ENCODE data around the gene CST5.

The CST5 gene, protein sequence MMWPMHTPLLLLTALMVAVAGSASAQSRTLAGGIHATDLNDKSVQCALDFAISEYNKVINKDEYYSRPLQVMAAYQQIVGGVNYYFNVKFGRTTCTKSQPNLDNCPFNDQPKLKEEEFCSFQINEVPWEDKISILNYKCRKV

DNA sequence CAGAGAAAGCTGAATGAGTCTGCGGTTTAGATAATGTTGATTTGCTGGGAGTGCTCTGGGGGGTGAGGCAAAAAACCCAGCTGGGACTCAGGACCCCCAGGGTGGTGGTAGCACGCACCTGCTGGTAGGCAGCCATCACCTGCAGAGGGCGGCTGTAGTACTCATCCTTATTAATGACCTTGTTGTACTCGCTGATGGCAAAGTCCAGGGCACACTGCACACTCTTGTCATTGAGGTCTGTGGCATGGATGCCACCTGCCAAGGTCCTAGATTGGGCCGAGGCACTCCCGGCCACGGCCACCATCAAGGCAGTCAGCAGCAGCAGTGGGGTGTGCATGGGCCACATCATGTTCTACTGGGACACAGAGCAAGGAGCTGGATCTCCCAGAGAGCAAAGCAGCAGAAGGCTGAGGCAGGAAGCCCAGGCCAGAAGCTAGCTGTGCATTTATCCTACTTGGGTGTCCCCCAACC lies at the start of gene CST5:
TSS of gene CST5 (minus strand) at position 421 of the 471 bp plus-strand sequence. CDS start at position 349, 72 bp downstream.
- Mint-ChIP-seq H3K36me3 (ENCODE audit: low read depth) (no peaks in the 10 kb centered on the region), H3K27ac (no peak within 1 kb of the TSS), H3K9me3 (no peaks in the 10 kb centered on the region), H3K4me3 (no peak within 1 kb of the TSS), H3K4me1 (ENCODE audit: low read depth) (no peaks in the 10 kb centered on the region), H3K27me3 (ENCODE audit: low read depth) (no peaks in the 10 kb centered on the region)
- no peak for DNase-seq (ENCODE audit: low spot score)

DNA sequence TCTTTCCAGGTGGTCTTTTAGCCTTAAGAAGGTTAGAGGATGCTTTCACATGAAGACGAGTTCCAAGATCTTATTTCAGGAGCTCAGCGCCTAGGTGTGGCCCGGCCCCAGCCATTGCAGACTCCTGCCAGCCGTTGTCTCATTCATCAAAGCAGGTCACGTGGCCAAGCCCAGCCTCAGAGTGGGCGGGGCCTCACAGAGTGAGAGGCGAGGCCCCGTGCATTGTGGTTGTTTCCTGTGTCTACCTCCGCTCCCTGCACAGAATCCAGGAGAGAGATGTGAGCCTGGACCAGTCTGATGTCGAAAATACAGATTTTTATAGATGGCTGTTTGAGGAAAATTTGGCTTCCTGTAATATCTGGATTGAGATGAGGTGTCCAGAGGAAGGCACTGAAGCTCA lies 49.2 kb upstream of the CST5 start:
- no peak overlapping the region for H3K27ac Mint-ChIP-seq
- no peak overlapping the region for H3K4me3 Mint-ChIP-seq
- peaks cover 2% of the 10 kb centered on the region for H3K27me3 Mint-ChIP-seq (ENCODE audit: low read depth)
- peaks cover 11% of the 10 kb centered on the region for H3K9me3 Mint-ChIP-seq
- DNase-seq (ENCODE audit: low spot score), result no peak
- peaks cover 1% of the 10 kb centered on the region for H3K36me3 Mint-ChIP-seq (ENCODE audit: low read depth)
- peaks cover 14% of the 10 kb centered on the region for H3K4me1 Mint-ChIP-seq (ENCODE audit: low read depth)

DNA sequence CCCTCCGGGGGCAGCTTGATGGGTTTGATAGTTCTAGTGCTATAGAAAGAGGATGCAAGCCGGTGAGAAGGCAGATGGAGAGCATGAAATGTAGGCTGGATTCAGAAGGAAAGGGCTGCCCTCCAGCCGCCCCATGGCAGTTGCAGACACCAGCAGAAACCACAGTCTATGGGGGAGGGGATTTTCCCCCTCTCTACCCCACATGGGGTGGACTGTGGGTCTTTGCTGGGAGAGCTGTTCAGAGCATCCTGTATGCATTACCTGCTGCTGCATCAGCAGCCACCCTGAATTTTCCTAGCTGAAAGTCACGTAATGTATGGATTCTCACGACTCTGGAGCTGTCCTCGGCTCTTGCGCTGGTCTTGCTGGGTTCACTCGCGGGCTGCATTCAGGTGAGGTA lies 48.8 kb upstream of the CST5 start:
- peaks cover 1% of the 10 kb centered on the region for H3K36me3 Mint-ChIP-seq (ENCODE audit: low read depth)
- H3K27ac Mint-ChIP-seq, result no peak overlapping the region
- no peak for DNase-seq (ENCODE audit: low spot score)
- peaks cover 2% of the 10 kb centered on the region for H3K27me3 Mint-ChIP-seq (ENCODE audit: low read depth)
- H3K4me3 Mint-ChIP-seq, result no peak overlapping the region
- peaks cover 14% of the 10 kb centered on the region for H3K4me1 Mint-ChIP-seq (ENCODE audit: low read depth)
- peaks cover 11% of the 10 kb centered on the region for H3K9me3 Mint-ChIP-seq

DNA sequence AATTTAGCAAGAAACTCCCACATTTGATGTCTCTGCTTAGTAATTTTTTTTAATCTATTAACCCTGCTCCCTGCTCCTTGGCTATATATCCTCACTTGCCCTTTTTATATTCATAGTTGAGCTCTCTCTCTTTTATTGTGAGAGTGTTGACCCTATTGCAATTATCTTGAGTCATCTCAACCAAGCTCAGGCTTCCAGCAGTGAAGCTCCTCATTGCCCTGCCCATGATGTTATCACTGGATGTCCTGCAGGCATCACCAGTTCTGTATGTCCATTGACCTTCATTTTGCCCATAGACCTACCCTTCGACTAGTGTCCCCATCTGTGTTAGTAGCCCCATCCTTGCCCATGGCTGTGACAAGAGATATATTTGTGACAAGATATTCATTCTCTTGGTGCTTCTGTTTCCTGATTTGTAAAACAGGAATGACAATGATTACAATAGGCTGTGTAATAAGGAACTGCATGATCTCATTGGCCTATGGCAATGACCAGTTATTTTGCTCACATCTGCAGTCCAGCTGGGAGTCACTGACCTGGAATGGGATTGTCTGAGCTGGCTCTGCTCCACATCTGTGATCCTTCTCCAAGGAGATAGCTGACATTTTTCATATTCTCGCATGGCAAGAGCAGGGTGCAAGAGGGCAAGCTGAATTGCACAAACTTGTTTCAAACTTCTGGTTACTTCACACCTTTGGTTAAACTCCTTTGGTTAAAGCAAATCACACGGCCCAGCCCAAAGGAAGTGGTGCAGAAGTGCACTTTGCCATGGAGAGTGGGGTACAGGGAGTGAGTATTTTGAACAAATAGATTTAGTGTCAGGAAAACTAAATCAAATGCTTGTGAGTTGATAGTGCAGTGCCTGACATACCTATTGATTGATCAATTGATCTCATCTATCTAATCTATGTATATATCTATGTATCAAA lies 47.7 kb upstream of the CST5 start:
- H3K36me3 Mint-ChIP-seq (ENCODE audit: low read depth), result peaks cover 1% of the 10 kb centered on the region
- no peak overlapping the region for H3K4me3 Mint-ChIP-seq
- H3K27ac Mint-ChIP-seq, result no peak overlapping the region
- peaks cover 11% of the 10 kb centered on the region for H3K9me3 Mint-ChIP-seq
- peaks cover 14% of the 10 kb centered on the region for H3K4me1 Mint-ChIP-seq (ENCODE audit: low read depth)
- no peak for DNase-seq (ENCODE audit: low spot score)
- peaks cover 2% of the 10 kb centered on the region for H3K27me3 Mint-ChIP-seq (ENCODE audit: low read depth)

DNA sequence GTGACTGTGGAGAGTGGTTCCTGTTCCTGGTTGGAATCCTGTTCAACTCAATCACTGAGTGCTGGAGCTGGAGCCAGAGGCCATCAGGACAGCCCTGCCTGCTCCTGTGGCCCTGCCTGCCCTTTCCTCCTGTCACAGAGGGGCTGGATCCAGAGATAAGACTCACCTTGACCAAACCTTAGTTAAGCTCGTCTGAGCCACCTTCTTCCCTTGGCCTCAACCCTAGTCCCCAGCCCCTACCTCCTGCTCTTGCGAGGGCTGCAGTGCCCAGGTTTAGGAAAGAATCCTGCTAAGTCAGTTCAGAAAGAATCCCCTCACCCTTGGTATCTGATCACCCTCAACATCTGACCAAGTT lies 47.0 kb upstream of the CST5 start:
- H3K4me3 Mint-ChIP-seq, result no peak overlapping the region
- H3K27me3 Mint-ChIP-seq (ENCODE audit: low read depth), result peaks cover 2% of the 10 kb centered on the region
- no peak overlapping the region for H3K27ac Mint-ChIP-seq
- DNase-seq (ENCODE audit: low spot score), result no peak
- peaks cover 11% of the 10 kb centered on the region for H3K9me3 Mint-ChIP-seq
- peaks cover 1% of the 10 kb centered on the region for H3K36me3 Mint-ChIP-seq (ENCODE audit: low read depth)
- peaks cover 14% of the 10 kb centered on the region for H3K4me1 Mint-ChIP-seq (ENCODE audit: low read depth)

DNA sequence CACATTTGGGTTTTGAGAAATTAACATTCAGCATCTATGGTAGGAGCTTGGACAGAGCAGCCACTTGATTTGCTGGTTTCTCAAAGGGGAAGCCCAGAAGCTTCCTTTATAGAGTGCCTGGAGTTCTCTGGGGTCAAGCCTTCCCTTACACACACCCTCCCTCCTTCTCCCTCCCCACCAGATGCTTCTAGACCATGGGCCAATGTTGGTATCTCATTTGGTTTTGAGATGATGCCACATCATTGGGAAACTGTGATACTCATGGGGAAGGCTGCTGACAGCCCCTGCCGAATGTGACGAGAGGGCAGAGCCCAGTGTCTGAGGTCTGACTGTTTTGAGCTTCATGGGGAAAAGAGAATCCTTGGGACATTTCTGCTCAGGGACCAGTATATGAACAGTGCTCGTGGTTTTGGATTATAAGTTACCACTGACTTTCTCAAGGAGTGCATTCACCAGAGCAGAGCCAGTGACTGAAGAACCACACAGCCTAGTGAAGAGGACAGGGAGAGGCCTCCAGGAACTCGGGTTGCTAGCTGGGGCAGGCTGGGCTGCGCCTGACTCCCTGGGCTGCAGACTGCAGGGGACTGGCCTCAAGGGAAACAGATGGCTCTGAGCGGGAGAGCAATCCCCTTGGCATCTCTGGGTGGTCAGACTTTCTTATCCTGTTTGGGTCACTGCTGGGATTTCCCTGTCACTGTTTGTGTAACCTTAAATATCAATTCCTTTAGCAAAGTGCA lies 46.4 kb upstream of the CST5 start:
- Mint-ChIP-seq H3K36me3 (ENCODE audit: low read depth) (peaks cover 1% of the 10 kb centered on the region), H3K27me3 (ENCODE audit: low read depth) (peaks cover 2% of the 10 kb centered on the region), H3K9me3 (peaks cover 11% of the 10 kb centered on the region), H3K4me1 (ENCODE audit: low read depth) (peaks cover 15% of the 10 kb centered on the region), H3K4me3 (no peak overlapping the region), H3K27ac (no peak overlapping the region)
- DNase-seq (ENCODE audit: low spot score), result no peak

DNA sequence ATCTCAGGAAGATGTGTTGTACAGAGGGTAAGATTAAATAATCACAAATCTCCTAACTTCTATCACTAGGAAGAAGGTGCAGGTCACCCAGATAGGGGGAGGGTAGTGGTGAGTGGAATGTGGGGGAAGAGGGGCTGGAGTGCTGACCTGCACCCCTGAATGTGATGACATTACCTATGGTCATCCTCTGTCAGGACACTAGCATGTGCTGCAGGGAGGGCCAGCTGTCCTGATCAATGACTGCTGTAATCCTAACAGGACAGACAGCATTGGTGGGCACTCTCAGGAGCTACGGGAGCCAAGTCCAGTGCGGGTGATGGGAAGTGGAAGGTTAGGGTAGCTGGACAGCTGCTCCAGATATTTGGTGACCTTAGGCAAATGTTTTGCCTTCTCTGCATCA lies 45.2 kb upstream of the CST5 start:
- DNase-seq (ENCODE audit: low spot score), result no peak
- Mint-ChIP-seq H3K4me3 (no peak overlapping the region), H3K27me3 (ENCODE audit: low read depth) (no peaks in the 10 kb centered on the region), H3K9me3 (peaks cover under 1% of the 10 kb centered on the region), H3K4me1 (ENCODE audit: low read depth) (peaks cover 27% of the 10 kb centered on the region), H3K27ac (no peak overlapping the region), H3K36me3 (ENCODE audit: low read depth) (peaks cover 1% of the 10 kb centered on the region)

DNA sequence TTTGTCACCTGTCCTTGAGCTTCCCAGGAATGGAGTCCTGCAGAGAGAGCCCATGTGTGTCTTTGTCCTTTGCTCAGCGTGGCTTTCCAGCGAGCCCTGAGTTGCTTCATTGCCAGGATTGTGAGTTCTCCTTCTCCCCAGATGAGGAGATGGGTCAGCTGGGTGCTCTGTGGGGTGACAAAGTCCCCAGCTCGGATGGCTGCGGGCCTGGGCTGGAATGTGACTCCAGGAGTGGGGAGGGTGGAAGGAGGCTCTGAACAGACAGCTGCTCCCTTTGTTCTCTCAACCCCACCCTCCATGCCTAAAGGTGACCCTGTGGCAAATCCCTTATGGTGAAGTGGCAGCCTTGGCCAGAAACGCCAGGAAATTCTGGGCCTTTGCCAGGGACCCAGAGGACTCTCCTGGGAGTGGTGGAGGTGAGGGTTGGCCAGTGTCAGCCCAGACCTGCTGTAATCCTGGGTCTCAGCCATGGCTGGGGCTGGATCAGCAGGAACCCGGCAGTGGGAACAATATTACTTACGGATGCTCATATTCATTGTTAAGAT lies 44.4 kb upstream of the CST5 start:
- H3K4me3 Mint-ChIP-seq, result no peak overlapping the region

DNA sequence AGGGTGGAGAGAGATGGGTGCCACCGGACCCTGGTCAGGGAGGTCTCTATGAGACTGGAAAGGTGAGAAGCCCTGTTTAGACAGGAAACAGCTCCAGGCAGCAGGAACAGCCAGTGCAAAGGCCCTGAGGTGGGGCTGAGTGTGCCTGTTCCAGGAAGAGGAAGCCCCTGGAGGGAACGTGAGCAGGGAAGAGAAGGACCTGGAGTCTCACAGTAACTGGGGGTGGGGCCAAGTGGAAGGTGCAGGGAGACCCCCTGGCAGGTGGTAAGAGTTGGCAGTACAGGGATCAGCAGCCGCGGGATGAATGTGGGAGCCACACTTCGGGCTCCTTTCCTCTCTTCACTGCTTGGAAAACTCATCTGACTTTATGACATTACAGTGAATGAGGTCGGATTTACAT lies 43.8 kb upstream of the CST5 start:
- Mint-ChIP-seq H3K4me1 (ENCODE audit: low read depth) (peaks cover 23% of the 10 kb centered on the region), H3K9me3 (no peaks in the 10 kb centered on the region), H3K27ac (no peak overlapping the region), H3K27me3 (ENCODE audit: low read depth) (no peaks in the 10 kb centered on the region), H3K36me3 (ENCODE audit: low read depth) (no peaks in the 10 kb centered on the region), H3K4me3 (no peak overlapping the region)
- DNase-seq (ENCODE audit: low spot score), result no peak

More for the DNA sequence above, 44.4 kb upstream of the CST5 start:
- Mint-ChIP-seq H3K9me3 (no peaks in the 10 kb centered on the region), H3K27me3 (ENCODE audit: low read depth) (no peaks in the 10 kb centered on the region), H3K36me3 (ENCODE audit: low read depth) (no peaks in the 10 kb centered on the region), H3K4me1 (ENCODE audit: low read depth) (peaks cover 27% of the 10 kb centered on the region), H3K27ac (no peak overlapping the region)
- no peak for DNase-seq (ENCODE audit: low spot score)

DNA sequence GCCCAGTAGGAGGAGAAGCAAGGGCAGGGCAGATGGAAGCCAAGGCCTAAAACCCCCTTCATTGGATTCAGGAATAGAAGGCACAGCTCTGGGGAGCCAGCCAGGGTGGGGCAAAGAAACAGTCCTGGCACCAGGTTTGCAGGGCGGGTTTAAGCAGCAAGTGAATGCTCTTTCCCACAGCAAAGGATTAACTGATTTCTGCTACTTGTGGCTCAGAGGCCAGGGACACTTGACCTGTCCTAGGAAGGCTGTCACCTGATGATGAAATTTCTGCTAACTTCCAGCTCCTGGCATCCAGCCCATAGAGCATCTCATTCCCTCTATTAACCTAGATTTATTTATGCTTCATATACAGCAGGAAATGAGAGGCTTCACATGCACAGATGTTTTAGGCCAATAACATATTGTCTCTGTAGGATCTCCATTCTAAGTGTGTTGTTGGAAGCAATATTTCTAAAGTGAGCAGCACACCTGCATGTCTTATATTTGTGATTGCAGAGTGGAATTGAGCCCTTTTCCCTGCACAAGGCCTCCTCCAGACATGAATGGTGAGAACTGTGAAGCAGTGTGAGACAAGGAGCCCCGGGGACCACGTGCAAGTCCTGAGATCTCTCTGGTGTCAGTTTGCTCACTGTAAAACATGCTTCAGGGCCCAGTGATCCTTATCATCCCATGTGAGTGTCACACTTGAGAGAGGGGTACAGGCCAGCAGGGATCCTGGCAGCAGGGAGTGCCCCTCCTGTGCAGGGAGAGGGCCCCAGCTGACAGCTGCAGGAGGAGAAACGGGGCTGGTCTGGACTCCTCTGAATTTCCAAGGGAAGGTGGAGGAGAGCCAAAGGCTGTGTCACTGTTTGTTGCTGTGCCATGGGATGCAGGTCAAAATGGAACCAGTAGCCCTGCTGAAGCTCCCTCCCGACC lies 41.1 kb upstream of the CST5 start:
- Mint-ChIP-seq H3K4me3 (no peak overlapping the region), H3K27ac (no peak overlapping the region), H3K4me1 (ENCODE audit: low read depth) (peaks cover 18% of the 10 kb centered on the region), H3K36me3 (ENCODE audit: low read depth) (no peaks in the 10 kb centered on the region), H3K9me3 (no peaks in the 10 kb centered on the region), H3K27me3 (ENCODE audit: low read depth) (no peaks in the 10 kb centered on the region)
- DNase-seq (ENCODE audit: low spot score), result no peak

DNA sequence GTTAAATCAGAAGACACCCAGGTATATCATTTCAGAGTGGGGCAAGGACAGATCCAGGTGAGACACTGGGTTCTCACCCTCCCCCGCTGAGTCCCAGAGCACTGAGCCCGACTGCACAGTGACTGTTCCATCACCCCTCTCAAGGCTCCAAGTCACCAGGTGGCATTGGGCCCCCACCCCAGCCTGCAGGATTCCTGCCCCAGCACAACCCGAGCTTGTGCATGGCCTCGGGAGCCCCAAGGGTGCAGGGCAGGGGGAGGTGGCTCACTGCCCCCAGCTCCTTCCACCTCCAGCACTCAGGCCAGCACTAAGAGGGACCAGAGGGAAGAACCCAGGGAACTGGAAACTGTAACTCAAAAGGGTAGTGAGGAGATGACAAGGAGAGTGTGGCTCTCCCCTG lies 39.3 kb upstream of the CST5 start:
- DNase-seq (ENCODE audit: low spot score), result no peak
- Mint-ChIP-seq H3K4me1 (ENCODE audit: low read depth) (peaks cover 18% of the 10 kb centered on the region), H3K27ac (no peak overlapping the region), H3K4me3 (no peak overlapping the region), H3K36me3 (ENCODE audit: low read depth) (no peaks in the 10 kb centered on the region), H3K27me3 (ENCODE audit: low read depth) (peaks cover 2% of the 10 kb centered on the region), H3K9me3 (no peaks in the 10 kb centered on the region)

DNA sequence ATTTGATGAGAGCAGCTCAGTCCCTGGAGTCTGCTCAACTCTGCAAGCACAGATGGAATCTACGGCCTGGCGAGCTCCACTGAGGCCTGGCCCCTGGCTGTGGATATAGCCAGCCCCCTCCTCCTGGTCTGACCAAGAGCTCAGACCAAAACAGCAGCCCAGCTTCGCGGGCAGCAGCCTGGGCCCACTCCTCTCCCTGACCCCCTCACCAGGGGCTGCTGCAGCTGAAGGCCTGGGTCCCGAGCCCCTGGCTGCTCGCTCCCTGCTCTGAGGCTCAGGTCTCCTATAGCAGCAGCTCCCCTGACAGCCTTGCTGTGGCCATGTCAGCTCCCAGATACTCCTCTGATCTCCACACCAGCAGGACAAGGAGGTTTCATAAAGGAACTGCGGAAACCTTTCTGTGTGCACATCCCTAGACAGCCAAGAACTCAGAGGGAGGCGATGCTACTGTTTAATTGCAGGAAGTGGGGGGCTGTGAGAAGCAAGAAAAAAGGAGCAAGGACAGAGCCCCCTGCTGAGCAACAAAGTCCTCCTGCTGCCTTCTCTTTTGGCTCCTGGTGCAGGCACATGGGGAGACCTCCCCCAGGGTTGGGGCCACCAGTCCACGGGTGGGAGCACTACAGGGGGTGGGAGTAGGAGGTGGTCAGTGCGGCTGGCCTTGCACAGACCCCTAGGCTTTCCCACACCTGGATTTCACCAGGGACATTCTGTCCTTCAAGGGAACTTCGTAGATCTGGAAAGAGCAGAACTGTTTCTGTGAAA lies 38.7 kb upstream of the CST5 start:
- no peaks in the 10 kb centered on the region for H3K9me3 Mint-ChIP-seq
- H3K36me3 Mint-ChIP-seq (ENCODE audit: low read depth), result no peaks in the 10 kb centered on the region
- no peak for DNase-seq (ENCODE audit: low spot score)
- H3K4me1 Mint-ChIP-seq (ENCODE audit: low read depth), result peaks cover 18% of the 10 kb centered on the region
- H3K27ac Mint-ChIP-seq, result no peak overlapping the region
- no peak overlapping the region for H3K4me3 Mint-ChIP-seq
- peaks cover 2% of the 10 kb centered on the region for H3K27me3 Mint-ChIP-seq (ENCODE audit: low read depth)
